Spleen (tissue), 7 donors: ENCODE measurements around the gene SRGAP2B.
"Not testable (repeated sequence)": the region's sequence is repeated elsewhere in the genome, so short reads cannot be mapped to it uniquely, and the experiment has no call there.

Source experiments
- CTCF ChIP-seq, 11 experiments: fragments of 200-600 bp in 7 of 11; fragments of 450-650 bp in 4 of 11; sonication (generic) in 4 of 11; IDR thresholded peaks in 8 of 11; conservative IDR thresholded peaks in 3 of 11; 1 replicate in 7 of 11; 2 replicates in 4 of 11; pipeline versions ENCODE4 v1.4.0 to v1.8.0; 2016 to 2021; ENCODE audit warnings: antibody characterized with exemption in 11 of 11, inconsistent platforms in 4 of 11, mild to moderate bottlenecking in 1 of 11
- POLR2A ChIP-seq, 3 donors: fragments of 450-650 bp; IDR thresholded peaks; one replicate each; pipeline ENCODE4 v1.5.1; 2017; ENCODE audit warnings: antibody characterized with exemption in 3 of 3, mild to moderate bottlenecking in 1 of 3
- donor health status: DM: no; HTN: no; CAD: no; lungs with moderate emphysema.
- donor health status: DM: no; HTN: no; CAD: no.
- donor health status: DM: no; HTN: no; CAD: no.

GRCh38 chr1:145055217-145055760, 39.8 kb downstream of the SRGAP2B start:
- not testable (repeated sequence) for TF ChIP-seq POLR2A (IDR thresholded peaks at IDR 0.05); CTCF (IDR thresholded peaks at IDR 0.05 in 8 of 11, conservative IDR thresholded peaks at IDR 0.05 in 3 of 11)
